ENCODE measurements around the gene NUDT19. TPM values are rescaled to one million over a fixed set of nuclear protein-coding genes. Genes with fewer than 3 reads are reported as not detected.

NUDT19 gene
- total RNA-seq, 3 donors from 2014 or later = 13.9 to 16.9 (median 16.8) TPM

GRCh38 chr19:32719611-32720059, 28.0 kb downstream of the NUDT19 start, which contains the start of gene TDRD12:
Gene TDRD12, plus strand, starts transcription at chr19:32719767. Its CDS starts 306 bp downstream, at chr19:32720073.
- no peaks in the 10 kb centered on the region for H3K36me3 ChIP-seq (ENCODE audit: low read depth)
- DNase-seq (no peak), ATAC-seq (no peak)
- H3K4me1 ChIP-seq (ENCODE audit: low read depth) = no peaks in the 10 kb centered on the region
- intact Hi-C loops (cut with DNase I, micrococcal nuclease) = no loop called here
- no peaks in the 10 kb centered on the region for H3K9me3 ChIP-seq
- no peak within 1 kb of the TSS for H3K4me3 ChIP-seq
- TF ChIP-seq, protein P1, sequence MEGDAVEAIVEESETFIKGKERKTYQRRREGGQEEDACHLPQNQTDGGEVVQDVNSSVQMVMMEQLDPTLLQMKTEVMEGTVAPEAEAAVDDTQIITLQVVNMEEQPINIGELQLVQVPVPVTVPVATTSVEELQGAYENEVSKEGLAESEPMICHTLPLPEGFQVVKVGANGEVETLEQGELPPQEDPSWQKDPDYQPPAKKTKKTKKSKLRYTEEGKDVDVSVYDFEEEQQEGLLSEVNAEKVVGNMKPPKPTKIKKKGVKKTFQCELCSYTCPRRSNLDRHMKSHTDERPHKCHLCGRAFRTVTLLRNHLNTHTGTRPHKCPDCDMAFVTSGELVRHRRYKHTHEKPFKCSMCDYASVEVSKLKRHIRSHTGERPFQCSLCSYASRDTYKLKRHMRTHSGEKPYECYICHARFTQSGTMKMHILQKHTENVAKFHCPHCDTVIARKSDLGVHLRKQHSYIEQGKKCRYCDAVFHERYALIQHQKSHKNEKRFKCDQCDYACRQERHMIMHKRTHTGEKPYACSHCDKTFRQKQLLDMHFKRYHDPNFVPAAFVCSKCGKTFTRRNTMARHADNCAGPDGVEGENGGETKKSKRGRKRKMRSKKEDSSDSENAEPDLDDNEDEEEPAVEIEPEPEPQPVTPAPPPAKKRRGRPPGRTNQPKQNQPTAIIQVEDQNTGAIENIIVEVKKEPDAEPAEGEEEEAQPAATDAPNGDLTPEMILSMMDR (IDR thresholded peaks at IDR 0.05) = no peak

DNA sequence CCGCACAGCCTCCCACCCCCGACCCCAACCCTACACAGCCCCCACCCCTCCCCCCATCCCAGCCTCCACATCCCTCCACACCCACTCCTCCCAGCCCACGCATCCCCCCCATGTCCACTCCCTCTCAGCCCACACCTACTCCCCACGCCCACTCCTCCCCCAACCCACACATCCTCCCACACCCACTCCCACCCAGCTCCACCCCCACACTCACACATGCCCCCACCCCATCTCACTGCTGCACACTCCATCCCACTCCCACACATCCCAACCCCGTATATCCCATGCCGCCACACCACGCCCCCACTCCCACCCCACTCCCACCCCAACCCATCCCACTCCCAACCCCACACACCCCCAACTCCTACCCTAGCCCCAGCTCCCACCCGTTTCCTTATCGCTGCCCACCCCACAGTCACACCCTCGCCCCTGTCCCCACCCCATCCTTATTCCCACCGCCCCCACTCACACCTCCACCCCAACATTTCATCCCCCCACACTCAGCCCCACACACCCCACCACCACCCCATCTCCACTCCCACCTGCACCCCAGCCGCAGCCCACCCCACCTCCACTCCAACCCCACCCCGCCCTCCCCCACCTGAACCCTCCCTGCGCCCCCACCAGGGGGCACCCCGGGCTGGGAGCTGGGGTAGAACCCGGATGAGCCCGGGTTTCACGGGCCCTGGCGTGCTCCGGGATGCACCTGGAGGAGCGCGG, 28.8 kb downstream of the NUDT19 start:
- Histone ChIP-seq H3K9me3 (no peaks in the 10 kb centered on the region), H3K4me3 (no peak overlapping the region), H3K4me1 (ENCODE audit: low read depth) (no peaks in the 10 kb centered on the region), H3K36me3 (ENCODE audit: low read depth) (no peaks in the 10 kb centered on the region)
- ATAC-seq (no peak), DNase-seq (no peak)
- intact Hi-C loops (cut with DNase I, micrococcal nuclease) = no loop called here
- TF ChIP-seq, protein P1 (IDR thresholded peaks at IDR 0.05) = no peak

DNA sequence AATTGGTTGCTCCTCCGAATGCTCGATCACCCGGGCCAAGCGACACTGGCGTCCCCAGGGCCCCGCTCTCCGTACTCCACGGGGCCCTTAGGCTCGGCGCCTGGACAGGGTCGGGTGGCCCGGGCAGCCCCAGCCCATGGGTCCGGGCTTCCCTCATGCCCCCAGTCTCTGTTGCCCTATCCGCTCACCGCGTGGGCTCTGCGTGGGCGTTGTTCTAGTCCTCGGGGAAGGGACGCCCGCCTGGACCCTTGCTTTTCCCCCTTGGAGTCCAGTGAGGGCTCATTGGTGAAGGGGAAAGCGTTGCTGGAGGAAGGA, 29.3 kb downstream of the NUDT19 start:
- H3K9me3 ChIP-seq = no peaks in the 10 kb centered on the region
- H3K36me3 ChIP-seq (ENCODE audit: low read depth) = no peaks in the 10 kb centered on the region
- no peaks in the 10 kb centered on the region for H3K4me1 ChIP-seq (ENCODE audit: low read depth)
- ATAC-seq (no peak), DNase-seq (no peak)
- intact Hi-C loops (cut with DNase I, micrococcal nuclease) = no loop called here
- no peak overlapping the region for H3K4me3 ChIP-seq
- TF ChIP-seq, protein P1 (IDR thresholded peaks at IDR 0.05) = no peak

GRCh38 chr19:32735936-32736335, 44.3 kb downstream of the NUDT19 start:
- H3K4me1 ChIP-seq (ENCODE audit: low read depth) = no peaks in the 10 kb centered on the region
- DNase-seq = no peak
- no peak for ATAC-seq
- H3K4me3 ChIP-seq = no peak overlapping the region
- TF ChIP-seq, protein P1 (IDR thresholded peaks at IDR 0.05) = no peak
- intact Hi-C loops (cut with DNase I, micrococcal nuclease) = no loop called here
- no peaks in the 10 kb centered on the region for H3K36me3 ChIP-seq (ENCODE audit: low read depth)
- H3K9me3 ChIP-seq = no peaks in the 10 kb centered on the region

DNA sequence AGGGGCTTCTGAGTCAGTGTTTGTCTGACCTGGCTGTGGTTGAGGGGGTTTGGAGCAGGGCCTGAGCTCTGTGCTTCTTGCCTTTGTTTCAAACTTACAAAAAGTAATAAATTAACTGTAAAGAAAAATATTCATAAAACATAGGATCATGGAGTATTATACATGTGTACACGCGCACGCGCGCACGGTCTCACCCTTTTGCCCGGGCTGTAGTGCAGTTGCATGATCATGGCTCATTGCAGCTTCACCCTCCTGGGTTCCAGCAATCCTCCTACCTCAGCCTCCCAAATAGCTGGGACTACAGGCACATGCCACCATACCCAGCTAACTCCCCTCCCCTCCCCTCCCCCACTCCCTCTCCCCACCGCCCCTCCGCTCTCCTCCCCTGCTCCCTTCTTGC, 51.4 kb downstream of the NUDT19 start:
- Histone ChIP-seq H3K9me3 (no peaks in the 10 kb centered on the region), H3K4me3 (no peak overlapping the region), H3K4me1 (ENCODE audit: low read depth) (no peaks in the 10 kb centered on the region), H3K36me3 (ENCODE audit: low read depth) (no peaks in the 10 kb centered on the region)
- intact Hi-C loops (cut with DNase I, micrococcal nuclease) = no loop called here
- ATAC-seq = no peak
- TF ChIP-seq, protein P1 (IDR thresholded peaks at IDR 0.05) = no peak
- no peak for DNase-seq

Measured in mucosa of descending colon (tissue), 3 donors.